B cell (primary cell): ENCODE data around the gene EXOC6. TPM values are rescaled to one million over a fixed set of nuclear protein-coding genes. Genes with fewer than 3 reads are reported as not detected.

Experiments used
- ATAC-seq: fragments of 200-7000 bp; cut with Tn5 transposase; one replicate; pipeline ENCODE4 v1.10.0; 2021; ENCODE audit warnings: low read depth, mild to moderate bottlenecking, moderate number of reproducible peaks, moderate library complexity
- CTCF ChIA-PET: fragments of 350-600 bp; sonication (Branson Sonifier 250); formaldehyde crosslinking; loops from one replicate; lab custom pipeline; 2021; ENCODE audit warnings: antibody characterized with exemption, inconsistent platforms; lab: Charles Lee
- POLR2A ChIA-PET: fragments of 350-600 bp; sonication (Branson Sonifier 250); formaldehyde crosslinking; loops from one replicate; lab custom pipeline; 2021; ENCODE audit warnings: antibody characterized with exemption; lab: Charles Lee
- DNase-seq: peaks from one replicate; pipeline ENCODE4 v3.0.0; 2013
- H2AFZ ChIP-seq: 2 replicates; pipeline ENCODE4 v1.6.1; 2012; ENCODE audit warnings: mild to moderate bottlenecking, low read depth, low read length; ENCODE audit not compliant: insufficient read depth, poor library complexity, severe bottlenecking
- H3K27ac ChIP-seq, 2 donors: 1 replicate in 1 of 2; 2 replicates in 1 of 2; pipeline ENCODE4 v1.5.1; 2012 to 2013; ENCODE audit warnings: low read length in 2 of 2, mild to moderate bottlenecking in 2 of 2, moderate library complexity in 1 of 2
- H3K27me3 ChIP-seq, 4 experiments: fragments of 200-600 bp in 1 of 4; sonication (generic) in 1 of 4; replicated peaks in 1 of 4; 1 replicate in 2 of 4; 2 replicates in 2 of 4; pipeline versions ENCODE4 v1.6.1 to v1.7.0; 2013 to 2016; ENCODE audit warnings: low read length in 3 of 4, mild to moderate bottlenecking in 2 of 4, mixed read lengths in 1 of 4, moderate library complexity in 1 of 4; ENCODE audit not compliant: insufficient read depth in 4 of 4, control insufficient read depth in 3 of 4; ENCODE audit errors: control extremely low read depth in 1 of 4
- H3K36me3 ChIP-seq, 2 experiments: replicated peaks in 1 of 2; 1 replicate in 1 of 2; 2 replicates in 1 of 2; pipeline versions ENCODE4 v1.6.1 to v1.7.1; 2013; ENCODE audit warnings: low read length in 1 of 2; ENCODE audit not compliant: insufficient read depth in 2 of 2, control insufficient read depth in 1 of 2; ENCODE audit errors: control extremely low read depth in 1 of 2, extremely low read depth in 1 of 2
- H3K4me1 ChIP-seq, 2 donors: fragments of 200-600 bp in 1 of 2; sonication (generic) in 1 of 2; 1 replicate in 1 of 2; 2 replicates in 1 of 2; pipeline versions ENCODE4 v1.5.1 to v1.6.1; 2013 to 2017; ENCODE audit warnings: low read length in 2 of 2; ENCODE audit not compliant: control insufficient read depth in 2 of 2, insufficient read depth in 2 of 2
- H3K4me2 ChIP-seq: replicated peaks from 2 replicates; pipeline ENCODE3; 2012; ENCODE audit warnings: mild to moderate bottlenecking, low read depth, low read length; ENCODE audit not compliant: poor library complexity, severe bottlenecking
- H3K4me3 ChIP-seq, 5 experiments: fragments of 200-600 bp in 1 of 5; sonication (generic) in 1 of 5; 1 replicate in 3 of 5; 2 replicates in 2 of 5; pipeline versions ENCODE4 v1.5.1 to v1.7.0; 2011 to 2016; ENCODE audit warnings: low read length in 4 of 5, mild to moderate bottlenecking in 4 of 5, low read depth in 2 of 5, control low read depth in 1 of 5, moderate library complexity in 1 of 5; ENCODE audit not compliant: insufficient read depth in 1 of 5; ENCODE audit errors: control extremely low read depth in 1 of 5, extremely low read depth in 1 of 5
- H3K79me2 ChIP-seq: fragments of 200-600 bp; sonication (generic); one replicate; pipeline ENCODE4 v1.6.0; 2016; ENCODE audit warnings: low read length; ENCODE audit not compliant: control insufficient read depth, insufficient read depth
- H3K9ac ChIP-seq: fragments of 200-600 bp; sonication (generic); 2 replicates; pipeline ENCODE4 v1.6.1; 2017; ENCODE audit warnings: mild to moderate bottlenecking, low read length, moderate library complexity
- H3K9me3 ChIP-seq, 3 donors: one replicate each; pipeline versions ENCODE4 v1.6.1 to v1.7.1; 2013; ENCODE audit warnings: low read length in 2 of 3; ENCODE audit not compliant: control insufficient read depth in 2 of 3, insufficient read depth in 1 of 3; ENCODE audit errors: control extremely low read depth in 1 of 3
- H4K20me1 ChIP-seq: 2 replicates; pipeline ENCODE4 v1.6.0; 2012; ENCODE audit warnings: mild to moderate bottlenecking, low read length; ENCODE audit not compliant: insufficient read depth, control insufficient read depth, poor library complexity, severe bottlenecking
- H3K27ac Mint-ChIP-seq: one replicate; pipeline ENCODE4 v1.8.0; 2021; ENCODE audit warnings: mixed read lengths
- H3K27me3 Mint-ChIP-seq: one replicate; pipeline ENCODE4 v1.8.0; 2021; ENCODE audit warnings: mixed read lengths
- H3K4me1 Mint-ChIP-seq: one replicate; pipeline ENCODE4 v1.8.0; 2021; ENCODE audit warnings: mixed read lengths
- H3K4me3 Mint-ChIP-seq: one replicate; pipeline ENCODE4 v1.8.0; 2021; ENCODE audit warnings: mixed read lengths
- H3K9me3 Mint-ChIP-seq: one replicate; pipeline ENCODE4 v1.8.0; 2022; ENCODE audit warnings: mixed read lengths; ENCODE audit not compliant: insufficient read depth
- CTCF ChIP-seq: fragments of 200-600 bp; IDR thresholded peaks from one replicate; pipeline ENCODE4 v1.8.0; 2022; ENCODE audit warnings: antibody characterized with exemption, mild to moderate bottlenecking
- EZH2 ChIP-seq: IDR thresholded peaks from 2 replicates; pipeline ENCODE4 v1.6.1; 2012; ENCODE audit warnings: borderline replicate concordance, low read depth, mild to moderate bottlenecking, moderate library complexity, low read length; ENCODE audit not compliant: insufficient read depth, poor library complexity, severe bottlenecking
- WGBS: methylation state at CpG from one replicate; pipeline ENCODE4 v1.1.5; 2013; ENCODE audit warnings: missing lambda C conversion rate; ENCODE audit not compliant: insufficient coverage; 5-methylcytosine and 5-hydroxymethylcytosine counted together
- intact Hi-C: fragments of 100-400 bp; cut with micrococcal nuclease; formaldehyde crosslinking; loops from one replicate; pipeline ENCODE4 v1.10.0; 2022
- polyA plus RNA-seq: library from polyadenylated mRNA; depleted of rRNA; stranded (reverse); fragments of >200 nt; gene quantifications from 2 replicates; pipeline ENCODE4 v1.2.3, GENCODE V29; 2012
- total RNA-seq, 2 donors: library from RNA; stranded (reverse); fragments of 120-200 nt in 1 of 2; gene quantifications; 1 replicate in 1 of 2; 2 replicates in 1 of 2; pipeline versions ENCODE4 v1.2.3 to v1.2.4, GENCODE V29; 2013 to 2022

The EXOC6 gene
- total and polyA plus RNA-seq, 2 donors (not counting 1 experiment from before 2014, with no cell fraction given) = 7.9 to 22.6 TPM

- intact Hi-C loops = loop anchor here (5.0 to 10.0 kb wide), 2 partner anchors 47 to 545 kb away; partner anchors contain the start of genes CPEB3 and MARCHF5
- ChIA-PET POLR2A (interaction anchor here (0.7 kb wide), 1 partner anchor 216 kb away, joined by 3 read pairs; no protein-coding TSS in a partner anchor), CTCF (interaction anchor here (1.2 to 5.8 kb wide), 5 partner anchors 9 to 43 kb away, joined by 3 to 38 read pairs (median 5); partner anchors contain the start of gene EXOC6)
- H3K4me1 Mint-ChIP-seq = peaks cover 4% of the 10 kb centered on the region
- H3K9me3 ChIP-seq = no peaks in the 10 kb centered on the region
- TF ChIP-seq EZH2 (no peak), CTCF (peak; percentile 33)
- no peak overlapping the region for H3K27ac Mint-ChIP-seq
- no peak overlapping the region for H2AFZ ChIP-seq
- no peaks in the 10 kb centered on the region for H3K79me2 ChIP-seq
- 36% methylated on average over 5 of the region's 10 CpGs for WGBS
- H3K9ac ChIP-seq = no peak overlapping the region
- H4K20me1 ChIP-seq = no peaks in the 10 kb centered on the region
- H3K27me3 ChIP-seq = no peaks in the 10 kb centered on the region
- no peak overlapping the region for H3K4me3 ChIP-seq
- H3K36me3 ChIP-seq = no peaks in the 10 kb centered on the region
- ATAC-seq (peak; percentile 36), DNase-seq (peak; percentile 36)
- no peaks in the 10 kb centered on the region for H3K27me3 Mint-ChIP-seq
- no peak overlapping the region for H3K27ac ChIP-seq
- no peaks in the 10 kb centered on the region for H3K4me1 ChIP-seq
- no peak overlapping the region for H3K4me3 Mint-ChIP-seq
- H3K4me2 ChIP-seq = no peak overlapping the region
- H3K9me3 Mint-ChIP-seq = no peaks in the 10 kb centered on the region
These were observed 8.9 kb upstream of the EXOC6 start for GRCh38 chr10:92839191-92840085.
